Fibroblast of lung (primary cell): ENCODE results near the gene FBXL17. TPM values are rescaled to one million over a fixed set of nuclear protein-coding genes. Genes with fewer than 3 reads are reported as not detected.

Experiments used
- DNase-seq, 2 donors: peaks; one replicate each; pipeline versions ENCODE4 v3.0.0 to v3.0.0-alpha.2; 2010; ENCODE audit warnings: low read depth in 2 of 2
- H2AFZ ChIP-seq: 2 replicates; pipeline ENCODE4 v1.5.1; 2012; ENCODE audit warnings: low read length, control low read depth, inconsistent platforms
- H3K27ac ChIP-seq: 2 replicates; pipeline ENCODE4 v1.5.1; 2011; ENCODE audit warnings: low read length, control low read depth; ENCODE audit not compliant: insufficient read depth
- H3K27me3 ChIP-seq: 2 replicates; pipeline ENCODE4 v1.5.1; 2011; ENCODE audit warnings: mild to moderate bottlenecking, low read length; ENCODE audit not compliant: control insufficient read depth, insufficient read depth
- H3K36me3 ChIP-seq: 2 replicates; pipeline ENCODE4 v1.5.1; 2011; ENCODE audit warnings: low read length; ENCODE audit not compliant: control insufficient read depth, insufficient read depth
- H3K4me1 ChIP-seq: 2 replicates; pipeline ENCODE4 v1.5.1; 2011; ENCODE audit warnings: low read length; ENCODE audit not compliant: control insufficient read depth, insufficient read depth; ENCODE audit errors: extremely low read depth
- H3K4me2 ChIP-seq: 2 replicates; pipeline ENCODE4 v1.5.1; 2011; ENCODE audit warnings: low read length, control low read depth; ENCODE audit not compliant: insufficient read depth; ENCODE audit errors: extremely low read depth
- H3K4me3 ChIP-seq, 4 experiments: fragments of 200-600 bp in 1 of 4; sonication (generic) in 1 of 4; replicated peaks in 1 of 4; 2 replicates each; pipeline ENCODE4 v1.5.1; 2011 to 2016; ENCODE audit warnings: low read length in 4 of 4, low read depth in 3 of 4, mild to moderate bottlenecking in 3 of 4, control low read depth in 2 of 4, inconsistent platforms in 1 of 4, mixed read lengths in 1 of 4; ENCODE audit not compliant: insufficient read depth in 1 of 4; ENCODE audit errors: control extremely low read depth in 1 of 4
- H3K79me2 ChIP-seq: 2 replicates; pipeline ENCODE4 v1.5.1; 2012; ENCODE audit warnings: mild to moderate bottlenecking, low read length, inconsistent platforms; ENCODE audit not compliant: control insufficient read depth, insufficient read depth
- H3K9ac ChIP-seq: 2 replicates; pipeline ENCODE4 v1.5.1; 2011; ENCODE audit warnings: mild to moderate bottlenecking, low read length, control low read depth; ENCODE audit not compliant: insufficient read depth
- H3K9me3 ChIP-seq: 2 replicates; pipeline ENCODE4 v1.5.1; 2012; ENCODE audit warnings: low read depth, low read length; ENCODE audit not compliant: control insufficient read depth, insufficient read depth
- H4K20me1 ChIP-seq: 2 replicates; pipeline ENCODE4 v1.5.1; 2011; ENCODE audit warnings: low read length; ENCODE audit not compliant: control insufficient read depth, insufficient read depth; ENCODE audit errors: extremely low read depth
- EZH2 ChIP-seq: IDR thresholded peaks from 2 replicates; pipeline ENCODE4 v1.5.1; 2012; ENCODE audit warnings: low read length, control low read depth, mild to moderate bottlenecking; ENCODE audit errors: missing control alignments
- polyA plus RNA-seq, 2 donors: library from polyadenylated mRNA; depleted of rRNA in 1 of 2; stranded (reverse) in 1 of 2; unstranded in 1 of 2; fragments of >200 nt; gene quantifications; 2 replicates each; pipeline ENCODE4 v1.2.1, GENCODE V29; 2011 to 2012; ENCODE audit warnings: missing spikeins in 1 of 2
- total RNA-seq: library from RNA; depleted of rRNA; stranded (reverse); fragments of >200 nt; gene quantifications from 2 replicates; pipeline ENCODE4 v1.2.1, GENCODE V29; 2014
- TF ChIP-seq, protein P1 (sequence below), 2 donors: IDR thresholded peaks in 1 of 2; conservative IDR thresholded peaks in 1 of 2; 1 replicate in 1 of 2; 2 replicates in 1 of 2; pipeline ENCODE4 v1.5.1; 2011 to 2012; ENCODE audit warnings: low read length in 2 of 2, control low read depth in 1 of 2, inconsistent platforms in 1 of 2, low read depth in 1 of 2, mild to moderate bottlenecking in 1 of 2

Gene FBXL17
- total and polyA plus RNA-seq, 2 donors (not counting 1 experiment from before 2014, with no cell fraction given): 7.1 to 8.3 TPM

DNA sequence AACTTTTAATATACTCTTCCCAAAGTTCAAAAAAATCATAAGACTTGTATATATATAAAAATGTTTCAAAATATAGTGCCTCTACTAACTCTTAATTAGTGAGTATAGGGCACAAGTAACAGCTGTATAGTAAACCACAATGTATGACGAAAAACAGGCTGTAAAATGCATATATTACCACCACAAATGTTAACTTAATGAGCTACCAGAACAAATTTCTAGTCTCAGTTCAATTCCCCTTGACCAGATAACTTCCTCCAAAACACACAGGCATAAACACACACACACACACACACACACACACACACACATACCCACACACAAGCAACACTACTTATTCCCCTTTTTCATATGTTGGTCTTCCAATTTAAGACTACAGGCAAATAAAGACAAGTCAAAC, 78.8 kb downstream of the FBXL17 start:
- TF ChIP-seq, protein P1, sequence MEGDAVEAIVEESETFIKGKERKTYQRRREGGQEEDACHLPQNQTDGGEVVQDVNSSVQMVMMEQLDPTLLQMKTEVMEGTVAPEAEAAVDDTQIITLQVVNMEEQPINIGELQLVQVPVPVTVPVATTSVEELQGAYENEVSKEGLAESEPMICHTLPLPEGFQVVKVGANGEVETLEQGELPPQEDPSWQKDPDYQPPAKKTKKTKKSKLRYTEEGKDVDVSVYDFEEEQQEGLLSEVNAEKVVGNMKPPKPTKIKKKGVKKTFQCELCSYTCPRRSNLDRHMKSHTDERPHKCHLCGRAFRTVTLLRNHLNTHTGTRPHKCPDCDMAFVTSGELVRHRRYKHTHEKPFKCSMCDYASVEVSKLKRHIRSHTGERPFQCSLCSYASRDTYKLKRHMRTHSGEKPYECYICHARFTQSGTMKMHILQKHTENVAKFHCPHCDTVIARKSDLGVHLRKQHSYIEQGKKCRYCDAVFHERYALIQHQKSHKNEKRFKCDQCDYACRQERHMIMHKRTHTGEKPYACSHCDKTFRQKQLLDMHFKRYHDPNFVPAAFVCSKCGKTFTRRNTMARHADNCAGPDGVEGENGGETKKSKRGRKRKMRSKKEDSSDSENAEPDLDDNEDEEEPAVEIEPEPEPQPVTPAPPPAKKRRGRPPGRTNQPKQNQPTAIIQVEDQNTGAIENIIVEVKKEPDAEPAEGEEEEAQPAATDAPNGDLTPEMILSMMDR (conservative IDR thresholded peaks at IDR 0.05 in 1 of 2, IDR thresholded peaks at IDR 0.05 in 1 of 2; ENCODE audit: low read depth in 1 of 2, low read length in 2 of 2): no peak
- no peak for TF ChIP-seq EZH2
- H3K9ac ChIP-seq: no peak overlapping the region
- DNase-seq: no peak
- H3K79me2 ChIP-seq: no peaks in the 10 kb centered on the region
- H3K4me3 ChIP-seq: no peak overlapping the region
- no peak overlapping the region for H3K4me2 ChIP-seq
- H2AFZ ChIP-seq: no peak overlapping the region
- no peaks in the 10 kb centered on the region for H3K27me3 ChIP-seq
- no peaks in the 10 kb centered on the region for H3K36me3 ChIP-seq
- H4K20me1 ChIP-seq: no peaks in the 10 kb centered on the region
- H3K4me1 ChIP-seq: no peaks in the 10 kb centered on the region
- H3K9me3 ChIP-seq: no peaks in the 10 kb centered on the region
- no peak overlapping the region for H3K27ac ChIP-seq

DNA sequence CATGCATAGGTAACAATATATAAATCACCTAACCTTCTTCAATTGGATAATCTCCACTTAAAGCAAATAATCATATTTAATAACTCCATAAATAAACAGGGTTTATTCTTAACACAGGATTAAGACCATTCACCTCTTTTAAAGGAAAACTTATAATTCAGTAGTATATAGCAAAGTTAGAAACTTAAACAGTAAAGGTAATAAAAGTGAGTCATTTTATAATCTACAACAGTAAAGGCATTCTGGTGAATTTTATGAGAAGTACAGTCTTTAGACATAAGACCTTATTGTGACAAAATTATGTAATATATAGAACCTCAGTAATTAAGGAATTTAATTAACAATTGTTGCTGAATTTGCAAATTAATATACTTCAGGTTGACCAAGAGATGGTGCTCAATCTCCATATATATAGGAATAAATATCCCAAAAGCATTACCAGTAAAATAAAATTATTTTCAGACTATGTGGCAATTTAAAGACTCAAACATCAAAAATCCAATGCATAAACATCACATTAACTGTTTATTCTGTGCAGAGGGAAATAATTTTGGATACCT, 84.8 kb downstream of the FBXL17 start:
- H2AFZ ChIP-seq: no peak overlapping the region
- no peak overlapping the region for H3K4me3 ChIP-seq
- H3K79me2 ChIP-seq: no peaks in the 10 kb centered on the region
- DNase-seq: no peak
- no peak for TF ChIP-seq EZH2
- TF ChIP-seq, protein P1 (conservative IDR thresholded peaks at IDR 0.05 in 1 of 2, IDR thresholded peaks at IDR 0.05 in 1 of 2; ENCODE audit: low read depth in 1 of 2, low read length in 2 of 2): no peak
- no peaks in the 10 kb centered on the region for H3K27me3 ChIP-seq
- H3K9me3 ChIP-seq: no peaks in the 10 kb centered on the region
- H3K27ac ChIP-seq: no peak overlapping the region
- H4K20me1 ChIP-seq: no peaks in the 10 kb centered on the region
- H3K9ac ChIP-seq: no peak overlapping the region
- H3K4me1 ChIP-seq: peaks cover 5% of the 10 kb centered on the region
- no peaks in the 10 kb centered on the region for H3K36me3 ChIP-seq
- no peak overlapping the region for H3K4me2 ChIP-seq

DNA sequence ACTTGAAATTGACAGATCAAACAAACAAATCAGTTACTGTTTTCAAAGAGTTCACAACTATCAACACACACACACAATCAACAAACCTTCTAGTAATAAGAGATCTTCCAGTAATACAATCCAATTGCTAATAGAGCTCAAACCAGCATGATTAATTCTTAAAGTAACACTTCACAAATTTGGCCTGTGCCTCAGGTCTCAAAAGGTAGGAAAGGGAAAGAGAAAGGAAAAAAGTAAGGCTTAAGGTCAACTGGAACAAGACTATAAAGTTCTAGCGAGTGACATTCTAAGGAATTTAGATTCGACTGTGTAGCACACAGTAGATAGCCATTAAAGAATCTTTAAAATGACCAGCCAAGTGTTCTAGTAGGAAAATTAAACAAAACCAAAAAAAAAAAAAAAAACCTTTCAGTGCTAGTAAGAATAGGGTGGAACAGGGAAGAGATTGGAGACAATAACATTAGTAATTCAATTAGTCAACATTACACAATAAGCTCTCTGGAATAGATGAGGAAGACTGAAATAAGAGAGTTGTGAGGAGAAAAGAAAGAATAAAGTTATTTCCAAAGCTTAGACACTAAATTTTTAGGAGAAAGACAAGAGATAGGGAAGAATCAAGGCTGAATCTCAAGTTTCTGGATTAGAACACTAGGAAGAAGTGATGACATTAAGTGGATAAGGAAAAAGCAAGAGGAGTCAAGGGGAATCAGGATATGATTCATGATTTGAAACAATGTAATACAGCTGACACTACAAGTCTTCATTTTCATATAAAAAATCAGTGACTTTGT, 86.1 kb downstream of the FBXL17 start:
- H3K9me3 ChIP-seq: no peaks in the 10 kb centered on the region
- peak; percentile 17 to 35 for DNase-seq
- no peaks in the 10 kb centered on the region for H3K79me2 ChIP-seq
- H3K4me3 ChIP-seq: no peak overlapping the region
- H3K27me3 ChIP-seq: no peaks in the 10 kb centered on the region
- no peak overlapping the region for H3K27ac ChIP-seq
- H3K4me1 ChIP-seq: peaks cover 5% of the 10 kb centered on the region
- no peak for TF ChIP-seq EZH2
- TF ChIP-seq, protein P1 (conservative IDR thresholded peaks at IDR 0.05 in 1 of 2, IDR thresholded peaks at IDR 0.05 in 1 of 2; ENCODE audit: low read depth in 1 of 2, low read length in 2 of 2): no peak
- no peak overlapping the region for H3K9ac ChIP-seq
- H4K20me1 ChIP-seq: no peaks in the 10 kb centered on the region
- no peaks in the 10 kb centered on the region for H3K36me3 ChIP-seq
- H3K4me2 ChIP-seq: peak overlapping the region; percentile 35
- no peak overlapping the region for H2AFZ ChIP-seq
